GM19035 (cell line): ENCODE measurements around the gene LBX2.
"Not testable (repeated sequence)": the region's sequence is repeated elsewhere in the genome, so short reads cannot be mapped to it uniquely, and the experiment has no call there.

ENCODE experiments used
- ATAC-seq: cut with Tn5 transposase; IDR thresholded peaks from one replicate; pipeline ENCODE4 v1.9.1; 2021; ENCODE audit not compliant: unreplicated experiment

LBX2 gene

GRCh38 chr2:74486141-74486540 is 13.3 kb downstream of the LBX2 start:
- no peak for ATAC-seq

GRCh38 chr2:74483675-74484164 is 15.7 kb downstream of the LBX2 start:
- not testable (repeated sequence) for ATAC-seq

- ATAC-seq: peak; percentile 91
Observed at GRCh38 chr2:74482801-74483674, 16.4 kb downstream of the LBX2 start, which contains the start of the genes CCDC142 and TTC31. Gene CCDC142 (minus strand): TSS chr2:74482998. CDS start chr2:74482837, 161 bp downstream. Gene TTC31 (plus strand): TSS chr2:74483081. CDS start chr2:74483096, 15 bp downstream.

GRCh38 chr2:74481961-74482800 is 17.2 kb downstream of the LBX2 start:
- ATAC-seq: peak; percentile 38

GRCh38 chr2:74481431-74481830 is 18.0 kb downstream of the LBX2 start:
- no peak for ATAC-seq

- no peak for ATAC-seq
Observed at GRCh38 chr2:74474899-74475298, 24.5 kb downstream of the LBX2 start.

- no peak for ATAC-seq
Observed at GRCh38 chr2:74474481-74474880, 24.9 kb downstream of the LBX2 start.

GRCh38 chr2:74472945-74473258 is 26.5 kb downstream of the LBX2 start:
- no peak for ATAC-seq

- ATAC-seq: peak; percentile 93
Observed at GRCh38 chr2:74472086-74472944, 27.1 kb downstream of the LBX2 start, which contains the start of gene MRPL53. Gene MRPL53 (minus strand): TSS chr2:74472680. CDS start chr2:74472660, 20 bp downstream.

GRCh38 chr2:74471332-74472065 is 27.9 kb downstream of the LBX2 start:
- ATAC-seq: no peak

- ATAC-seq: not testable (repeated sequence)
Observed at GRCh38 chr2:74470742-74471141, 28.7 kb downstream of the LBX2 start.

GRCh38 chr2:74464406-74464805 is 35.0 kb downstream of the LBX2 start:
- no peak for ATAC-seq

- no peak for ATAC-seq
Observed at GRCh38 chr2:74462786-74463105, 36.7 kb downstream of the LBX2 start.

GRCh38 chr2:74462054-74462785 is 37.2 kb downstream of the LBX2 start:
- ATAC-seq: no peak

- ATAC-seq: no peak
Observed at GRCh38 chr2:74461187-74462053, 38.0 kb downstream of the LBX2 start.

GRCh38 chr2:74460187-74460586 is 39.2 kb downstream of the LBX2 start:
- ATAC-seq: not testable (repeated sequence)

- not testable (repeated sequence) for ATAC-seq
Observed at GRCh38 chr2:74459503-74460118, 39.8 kb downstream of the LBX2 start.

GRCh38 chr2:74458938-74459363 is 40.5 kb downstream of the LBX2 start:
- ATAC-seq: no peak
